WTC11 (cell line): ENCODE measurements around the gene LRIT3. TPM values are rescaled to one million over a fixed set of nuclear protein-coding genes. Genes with fewer than 3 reads are reported as not detected.

Experiments used
- ATAC-seq: fragments of 200-7000 bp; cut with Tn5 transposase; 2 replicates; pipeline ENCODE4 v1.10.0; 2021; ENCODE audit warnings: mild to moderate bottlenecking, moderate library complexity
- CTCF ChIA-PET: fragments of 300-600 bp; sonication (Branson Sonifier 250); formaldehyde crosslinking; loops from one replicate; lab custom pipeline; 2021; ENCODE audit warnings: antibody characterized with exemption; lab: Charles Lee
- POLR2A ChIA-PET: fragments of 350-600 bp; sonication (Branson Sonifier 250); formaldehyde crosslinking; loops from one replicate; lab custom pipeline; 2021; ENCODE audit warnings: antibody characterized with exemption; lab: Charles Lee
- DNase-seq: peaks from one replicate; pipeline ENCODE4 v3.0.0; 2021; ENCODE audit warnings: low spot score
- H3K27ac Mint-ChIP-seq: 2 replicates; pipeline ENCODE4 v1.8.0; 2021; ENCODE audit warnings: mixed read lengths
- H3K27me3 Mint-ChIP-seq: 2 replicates; pipeline ENCODE4 v1.8.0; 2021; ENCODE audit warnings: low read depth, mild to moderate bottlenecking, moderate library complexity, mixed read lengths
- H3K36me3 Mint-ChIP-seq: 2 replicates; pipeline ENCODE4 v1.8.0; 2021; ENCODE audit warnings: mixed read lengths
- H3K4me1 Mint-ChIP-seq: 2 replicates; pipeline ENCODE4 v1.8.0; 2022; ENCODE audit warnings: mixed read lengths
- H3K4me3 Mint-ChIP-seq: 2 replicates; pipeline ENCODE4 v1.8.0; 2021; ENCODE audit warnings: mild to moderate bottlenecking, moderate library complexity, mixed read lengths
- H3K9me3 Mint-ChIP-seq: 2 replicates; pipeline ENCODE4 v1.8.0; 2021; ENCODE audit warnings: mixed read lengths
- AFF4 ChIP-seq: sonication (generic); formaldehyde crosslinking; IDR thresholded peaks from 2 replicates; pipeline ENCODE4 v1.8.1; 2023; ENCODE audit warnings: mild to moderate bottlenecking, missing genetic modification reagents, borderline replicate concordance
- ATF1 ChIP-seq: sonication (generic); formaldehyde crosslinking; IDR thresholded peaks from 2 replicates; pipeline ENCODE4 v1.8.1; 2023; ENCODE audit warnings: mild to moderate bottlenecking, moderate library complexity, missing genetic modification reagents
- EMX1 ChIP-seq: fragments of 250-450 bp; sonication (Bioruptor Pico); IDR thresholded peaks from 2 replicates; pipeline ENCODE4 v1.8.0; 2021; ENCODE audit warnings: mild to moderate bottlenecking
- ESRRA ChIP-seq: sonication (generic); formaldehyde crosslinking; IDR thresholded peaks from 2 replicates; pipeline ENCODE4 v1.8.1; 2022; ENCODE audit warnings: mild to moderate bottlenecking, missing genetic modification reagents, borderline replicate concordance
- ETV6 ChIP-seq: sonication (generic); formaldehyde crosslinking; IDR thresholded peaks from 2 replicates; pipeline ENCODE4 v1.8.1; 2022; ENCODE audit warnings: mild to moderate bottlenecking, missing genetic modification reagents
- FOXP1 ChIP-seq: sonication (generic); formaldehyde crosslinking; IDR thresholded peaks from 2 replicates; pipeline ENCODE4 v1.8.0; 2022; ENCODE audit warnings: missing genetic modification reagents, mild to moderate bottlenecking, moderate library complexity, borderline replicate concordance
- NR1H2 ChIP-seq: sonication (generic); formaldehyde crosslinking; IDR thresholded peaks from 2 replicates; pipeline ENCODE4 v1.9.0; 2021; ENCODE audit warnings: mild to moderate bottlenecking, moderate library complexity, missing genetic modification reagents
- NR3C1 ChIP-seq: sonication (generic); formaldehyde crosslinking; conservative IDR thresholded peaks from 2 replicates; pipeline ENCODE4 v1.8.1; 2023; ENCODE audit warnings: low read depth, mild to moderate bottlenecking, missing genetic modification reagents
- SP1 ChIP-seq: sonication (generic); formaldehyde crosslinking; conservative IDR thresholded peaks from 2 replicates; pipeline ENCODE4 v1.8.1; 2022; ENCODE audit warnings: missing genetic modification reagents
- ZNF121 ChIP-seq: sonication (generic); formaldehyde crosslinking; IDR thresholded peaks from 2 replicates; pipeline ENCODE4 v1.8.0; 2023; ENCODE audit warnings: missing genetic modification reagents
- ZNF219 ChIP-seq: sonication (generic); formaldehyde crosslinking; IDR thresholded peaks from 2 replicates; pipeline ENCODE4 v1.8.0; 2023; ENCODE audit warnings: missing genetic modification reagents, mild to moderate bottlenecking, borderline replicate concordance
- ZNF317 ChIP-seq: sonication (generic); formaldehyde crosslinking; IDR thresholded peaks from 2 replicates; pipeline ENCODE4 v1.8.1; 2023; ENCODE audit warnings: low read depth, mild to moderate bottlenecking, moderate library complexity, missing genetic modification reagents, borderline replicate concordance
- ZNF671 ChIP-seq: fragments of 250-450 bp; sonication (Bioruptor Pico); IDR thresholded peaks from 2 replicates; pipeline ENCODE4 v1.8.0; 2021; ENCODE audit warnings: mild to moderate bottlenecking
- total RNA-seq: library from RNA; stranded (reverse); gene quantifications from 3 replicates; pipeline ENCODE4 v1.2.3, GENCODE V29; 2021
- TF ChIP-seq, protein P1 (sequence below): sonication (generic); formaldehyde crosslinking; IDR thresholded peaks from 2 replicates; pipeline ENCODE4 v1.8.1; 2022; ENCODE audit warnings: low read depth, mild to moderate bottlenecking, moderate library complexity, missing genetic modification reagents, borderline replicate concordance
- TF ChIP-seq, protein P2 (sequence below): fragments of 250-450 bp; sonication (Bioruptor Pico); IDR thresholded peaks from 2 replicates; pipeline ENCODE4 v1.9.0; 2021; ENCODE audit warnings: moderate library complexity, mild to moderate bottlenecking, inconsistent platforms, borderline replicate concordance
- TF ChIP-seq, protein P3 (sequence below): sonication (generic); formaldehyde crosslinking; IDR thresholded peaks from 2 replicates; pipeline ENCODE4 v1.8.1; 2023; ENCODE audit warnings: mild to moderate bottlenecking, missing genetic modification reagents
- TF ChIP-seq, protein P4 (sequence below): sonication (generic); formaldehyde crosslinking; IDR thresholded peaks from 2 replicates; pipeline ENCODE4 v1.8.1; 2023; ENCODE audit warnings: mild to moderate bottlenecking, missing genetic modification reagents
- TF ChIP-seq, protein P5 (sequence below): fragments of 250-450 bp; sonication (Bioruptor Pico); IDR thresholded peaks from 2 replicates; pipeline ENCODE4 v1.9.0; 2021; ENCODE audit warnings: mild to moderate bottlenecking, borderline replicate concordance
- TF ChIP-seq, protein P6 (sequence below): sonication (generic); formaldehyde crosslinking; IDR thresholded peaks from 2 replicates; pipeline ENCODE4 v1.8.1; 2022; ENCODE audit warnings: mild to moderate bottlenecking, missing genetic modification reagents, moderate library complexity, borderline replicate concordance
- TF ChIP-seq, protein P7 (sequence below): sonication (generic); formaldehyde crosslinking; conservative IDR thresholded peaks from 2 replicates; pipeline ENCODE4 v1.8.1; 2022; ENCODE audit warnings: mild to moderate bottlenecking, missing genetic modification reagents

The LRIT3 gene
- total RNA-seq, 1 experiment from 2014 or later, result 0.11 TPM

DNA sequence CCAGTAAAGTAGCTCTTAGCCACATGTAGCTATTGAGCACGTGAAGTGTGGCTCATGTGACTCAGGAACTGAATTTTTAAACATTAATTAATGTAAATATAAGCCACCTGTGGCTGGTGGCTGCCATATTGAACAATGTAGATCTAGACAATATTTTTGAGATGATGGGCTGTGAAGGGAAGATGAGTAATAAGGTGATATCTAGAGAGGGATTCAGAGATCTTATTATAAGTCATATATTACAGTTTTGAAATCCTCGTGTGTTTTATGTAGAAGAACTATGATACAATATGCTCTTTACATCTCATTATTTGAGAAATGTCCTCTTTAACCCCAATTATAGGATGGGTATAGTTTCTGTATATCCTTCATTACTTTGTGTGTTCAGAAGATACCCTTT, 26.7 kb upstream of the LRIT3 start:
- POLR2A ChIA-PET, result no interaction called here
- Mint-ChIP-seq H3K4me3 (no peak overlapping the region), H3K27me3 (no peaks in the 10 kb centered on the region), H3K9me3 (no peaks in the 10 kb centered on the region), H3K27ac (no peak overlapping the region), H3K36me3 (peaks cover 64% of the 10 kb centered on the region), H3K4me1 (peaks cover 11% of the 10 kb centered on the region)
- TF ChIP-seq, protein P1, sequence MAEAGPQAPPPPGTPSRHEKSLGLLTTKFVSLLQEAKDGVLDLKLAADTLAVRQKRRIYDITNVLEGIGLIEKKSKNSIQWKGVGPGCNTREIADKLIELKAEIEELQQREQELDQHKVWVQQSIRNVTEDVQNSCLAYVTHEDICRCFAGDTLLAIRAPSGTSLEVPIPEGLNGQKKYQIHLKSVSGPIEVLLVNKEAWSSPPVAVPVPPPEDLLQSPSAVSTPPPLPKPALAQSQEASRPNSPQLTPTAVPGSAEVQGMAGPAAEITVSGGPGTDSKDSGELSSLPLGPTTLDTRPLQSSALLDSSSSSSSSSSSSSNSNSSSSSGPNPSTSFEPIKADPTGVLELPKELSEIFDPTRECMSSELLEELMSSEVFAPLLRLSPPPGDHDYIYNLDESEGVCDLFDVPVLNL (CRISPR knock-in tag), result no peak
- TF ChIP-seq, protein P2, sequence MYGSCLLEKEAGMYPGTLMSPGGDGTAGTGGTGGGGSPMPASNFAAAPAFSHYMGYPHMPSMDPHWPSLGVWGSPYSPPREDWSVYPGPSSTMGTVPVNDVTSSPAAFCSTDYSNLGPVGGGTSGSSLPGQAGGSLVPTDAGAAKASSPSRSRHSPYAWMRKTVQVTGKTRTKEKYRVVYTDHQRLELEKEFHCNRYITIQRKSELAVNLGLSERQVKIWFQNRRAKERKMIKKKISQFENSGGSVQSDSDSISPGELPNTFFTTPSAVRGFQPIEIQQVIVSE (CRISPR knock-in tag), result no peak
- TF ChIP-seq ETV6 (CRISPR knock-in tag), result no peak
- no peak for TF ChIP-seq SP1 (CRISPR knock-in tag)
- DNase-seq, result no peak
- CTCF ChIA-PET, result no interaction called here
- ATAC-seq, result no peak

DNA sequence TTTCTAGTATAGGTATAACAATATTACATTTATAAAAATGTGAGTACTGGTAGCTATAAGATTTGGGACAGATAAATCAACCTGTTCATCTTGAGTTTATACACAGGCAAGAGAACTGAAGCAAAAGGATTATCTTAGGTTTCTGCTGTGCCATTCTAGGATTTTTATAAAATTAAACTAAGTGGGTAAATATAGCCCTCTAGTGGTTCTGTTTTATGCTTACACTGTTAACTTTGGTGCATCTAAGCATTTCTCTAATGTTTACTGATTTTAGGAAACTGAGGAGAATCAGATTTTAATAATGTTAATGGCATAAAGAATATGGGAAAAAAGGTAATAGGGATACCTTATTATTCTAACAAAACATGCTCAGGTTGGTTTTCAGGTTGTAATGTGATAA, 21.2 kb upstream of the LRIT3 start:
- DNase-seq (no peak), ATAC-seq (no peak)
- ChIA-PET POLR2A (no interaction called here), CTCF (no interaction called here)
- Mint-ChIP-seq H3K27me3 (no peaks in the 10 kb centered on the region), H3K9me3 (no peaks in the 10 kb centered on the region), H3K4me1 (no peaks in the 10 kb centered on the region), H3K4me3 (no peak overlapping the region), H3K36me3 (peaks cover 26% of the 10 kb centered on the region), H3K27ac (no peak overlapping the region)
- TF ChIP-seq ZNF671 (CRISPR knock-in tag), result no peak
- TF ChIP-seq NR3C1 (CRISPR knock-in tag), result no peak
- TF ChIP-seq ZNF219 (CRISPR knock-in tag), result no peak
- TF ChIP-seq EMX1 (CRISPR knock-in tag), result no peak
- TF ChIP-seq ZNF121 (CRISPR knock-in tag), result no peak
- TF ChIP-seq NR1H2 (CRISPR knock-in tag), result no peak
- no peak for TF ChIP-seq AFF4 (CRISPR knock-in tag)
- TF ChIP-seq, protein P3, sequence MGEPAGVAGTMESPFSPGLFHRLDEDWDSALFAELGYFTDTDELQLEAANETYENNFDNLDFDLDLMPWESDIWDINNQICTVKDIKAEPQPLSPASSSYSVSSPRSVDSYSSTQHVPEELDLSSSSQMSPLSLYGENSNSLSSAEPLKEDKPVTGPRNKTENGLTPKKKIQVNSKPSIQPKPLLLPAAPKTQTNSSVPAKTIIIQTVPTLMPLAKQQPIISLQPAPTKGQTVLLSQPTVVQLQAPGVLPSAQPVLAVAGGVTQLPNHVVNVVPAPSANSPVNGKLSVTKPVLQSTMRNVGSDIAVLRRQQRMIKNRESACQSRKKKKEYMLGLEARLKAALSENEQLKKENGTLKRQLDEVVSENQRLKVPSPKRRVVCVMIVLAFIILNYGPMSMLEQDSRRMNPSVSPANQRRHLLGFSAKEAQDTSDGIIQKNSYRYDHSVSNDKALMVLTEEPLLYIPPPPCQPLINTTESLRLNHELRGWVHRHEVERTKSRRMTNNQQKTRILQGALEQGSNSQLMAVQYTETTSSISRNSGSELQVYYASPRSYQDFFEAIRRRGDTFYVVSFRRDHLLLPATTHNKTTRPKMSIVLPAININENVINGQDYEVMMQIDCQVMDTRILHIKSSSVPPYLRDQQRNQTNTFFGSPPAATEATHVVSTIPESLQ (CRISPR knock-in tag), result no peak
- TF ChIP-seq, protein P4, sequence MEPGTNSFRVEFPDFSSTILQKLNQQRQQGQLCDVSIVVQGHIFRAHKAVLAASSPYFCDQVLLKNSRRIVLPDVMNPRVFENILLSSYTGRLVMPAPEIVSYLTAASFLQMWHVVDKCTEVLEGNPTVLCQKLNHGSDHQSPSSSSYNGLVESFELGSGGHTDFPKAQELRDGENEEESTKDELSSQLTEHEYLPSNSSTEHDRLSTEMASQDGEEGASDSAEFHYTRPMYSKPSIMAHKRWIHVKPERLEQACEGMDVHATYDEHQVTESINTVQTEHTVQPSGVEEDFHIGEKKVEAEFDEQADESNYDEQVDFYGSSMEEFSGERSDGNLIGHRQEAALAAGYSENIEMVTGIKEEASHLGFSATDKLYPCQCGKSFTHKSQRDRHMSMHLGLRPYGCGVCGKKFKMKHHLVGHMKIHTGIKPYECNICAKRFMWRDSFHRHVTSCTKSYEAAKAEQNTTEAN (CRISPR knock-in tag), result no peak
- no peak for TF ChIP-seq ESRRA
- TF ChIP-seq, protein P5, sequence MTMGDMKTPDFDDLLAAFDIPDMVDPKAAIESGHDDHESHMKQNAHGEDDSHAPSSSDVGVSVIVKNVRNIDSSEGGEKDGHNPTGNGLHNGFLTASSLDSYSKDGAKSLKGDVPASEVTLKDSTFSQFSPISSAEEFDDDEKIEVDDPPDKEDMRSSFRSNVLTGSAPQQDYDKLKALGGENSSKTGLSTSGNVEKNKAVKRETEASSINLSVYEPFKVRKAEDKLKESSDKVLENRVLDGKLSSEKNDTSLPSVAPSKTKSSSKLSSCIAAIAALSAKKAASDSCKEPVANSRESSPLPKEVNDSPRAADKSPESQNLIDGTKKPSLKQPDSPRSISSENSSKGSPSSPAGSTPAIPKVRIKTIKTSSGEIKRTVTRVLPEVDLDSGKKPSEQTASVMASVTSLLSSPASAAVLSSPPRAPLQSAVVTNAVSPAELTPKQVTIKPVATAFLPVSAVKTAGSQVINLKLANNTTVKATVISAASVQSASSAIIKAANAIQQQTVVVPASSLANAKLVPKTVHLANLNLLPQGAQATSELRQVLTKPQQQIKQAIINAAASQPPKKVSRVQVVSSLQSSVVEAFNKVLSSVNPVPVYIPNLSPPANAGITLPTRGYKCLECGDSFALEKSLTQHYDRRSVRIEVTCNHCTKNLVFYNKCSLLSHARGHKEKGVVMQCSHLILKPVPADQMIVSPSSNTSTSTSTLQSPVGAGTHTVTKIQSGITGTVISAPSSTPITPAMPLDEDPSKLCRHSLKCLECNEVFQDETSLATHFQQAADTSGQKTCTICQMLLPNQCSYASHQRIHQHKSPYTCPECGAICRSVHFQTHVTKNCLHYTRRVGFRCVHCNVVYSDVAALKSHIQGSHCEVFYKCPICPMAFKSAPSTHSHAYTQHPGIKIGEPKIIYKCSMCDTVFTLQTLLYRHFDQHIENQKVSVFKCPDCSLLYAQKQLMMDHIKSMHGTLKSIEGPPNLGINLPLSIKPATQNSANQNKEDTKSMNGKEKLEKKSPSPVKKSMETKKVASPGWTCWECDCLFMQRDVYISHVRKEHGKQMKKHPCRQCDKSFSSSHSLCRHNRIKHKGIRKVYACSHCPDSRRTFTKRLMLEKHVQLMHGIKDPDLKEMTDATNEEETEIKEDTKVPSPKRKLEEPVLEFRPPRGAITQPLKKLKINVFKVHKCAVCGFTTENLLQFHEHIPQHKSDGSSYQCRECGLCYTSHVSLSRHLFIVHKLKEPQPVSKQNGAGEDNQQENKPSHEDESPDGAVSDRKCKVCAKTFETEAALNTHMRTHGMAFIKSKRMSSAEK (CRISPR knock-in tag), result no peak
- TF ChIP-seq FOXP1, result no peak
- TF ChIP-seq ATF1 (CRISPR knock-in tag), result no peak
- TF ChIP-seq, protein P6, sequence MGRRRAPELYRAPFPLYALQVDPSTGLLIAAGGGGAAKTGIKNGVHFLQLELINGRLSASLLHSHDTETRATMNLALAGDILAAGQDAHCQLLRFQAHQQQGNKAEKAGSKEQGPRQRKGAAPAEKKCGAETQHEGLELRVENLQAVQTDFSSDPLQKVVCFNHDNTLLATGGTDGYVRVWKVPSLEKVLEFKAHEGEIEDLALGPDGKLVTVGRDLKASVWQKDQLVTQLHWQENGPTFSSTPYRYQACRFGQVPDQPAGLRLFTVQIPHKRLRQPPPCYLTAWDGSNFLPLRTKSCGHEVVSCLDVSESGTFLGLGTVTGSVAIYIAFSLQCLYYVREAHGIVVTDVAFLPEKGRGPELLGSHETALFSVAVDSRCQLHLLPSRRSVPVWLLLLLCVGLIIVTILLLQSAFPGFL (CRISPR knock-in tag), result no peak
- no peak for TF ChIP-seq ZNF317 (CRISPR knock-in tag)
- TF ChIP-seq, protein P7, sequence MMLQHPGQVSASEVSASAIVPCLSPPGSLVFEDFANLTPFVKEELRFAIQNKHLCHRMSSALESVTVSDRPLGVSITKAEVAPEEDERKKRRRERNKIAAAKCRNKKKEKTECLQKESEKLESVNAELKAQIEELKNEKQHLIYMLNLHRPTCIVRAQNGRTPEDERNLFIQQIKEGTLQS (CRISPR knock-in tag), result no peak
